H54 (cell line): Measurements from ENCODE around the gene TXNIP.
A peak's percentile ranks its signal among the peaks of the same experiment; 100 is the strongest.

ENCODE experiments used
- DNase-seq: peaks from one replicate; pipeline ENCODE4 v3.0.0; 2011; ENCODE audit warnings: low spot score, mixed read lengths; ENCODE audit not compliant: insufficient read length
- FAIRE-seq: peaks from 3 replicates; lab custom pipeline; 2011; peaks lifted over from hg19 to GRCh38; lab: Jason Lieb, UNC
- POLR2A ChIP-seq: IDR thresholded peaks from 2 replicates; pipeline ENCODE4 v1.6.1; 2011; ENCODE audit warnings: low read depth, mild to moderate bottlenecking, low read length

TXNIP gene

DNA sequence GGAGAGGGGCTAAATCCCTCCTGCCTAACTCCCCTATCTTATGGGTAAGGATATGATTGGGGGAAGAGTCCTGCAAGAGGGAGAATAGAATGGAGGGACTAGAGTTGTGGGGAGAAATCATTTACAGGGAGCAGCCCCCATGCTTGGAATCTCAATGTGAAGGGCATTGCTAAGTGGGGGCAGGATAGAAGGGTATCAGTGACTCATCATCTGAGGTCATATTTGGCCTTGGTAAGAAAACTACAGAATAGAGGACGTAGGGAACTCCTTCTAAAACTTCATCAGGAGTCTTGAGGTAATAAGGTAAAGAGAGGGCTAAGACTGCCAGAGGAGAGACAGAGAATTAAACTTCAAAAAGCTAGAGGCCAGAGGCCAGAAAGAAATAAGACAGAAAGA, 24.7 kb upstream of the TXNIP start:
- no peak for TF ChIP-seq POLR2A
- no peak for DNase-seq
- no peak for FAIRE-seq

DNA sequence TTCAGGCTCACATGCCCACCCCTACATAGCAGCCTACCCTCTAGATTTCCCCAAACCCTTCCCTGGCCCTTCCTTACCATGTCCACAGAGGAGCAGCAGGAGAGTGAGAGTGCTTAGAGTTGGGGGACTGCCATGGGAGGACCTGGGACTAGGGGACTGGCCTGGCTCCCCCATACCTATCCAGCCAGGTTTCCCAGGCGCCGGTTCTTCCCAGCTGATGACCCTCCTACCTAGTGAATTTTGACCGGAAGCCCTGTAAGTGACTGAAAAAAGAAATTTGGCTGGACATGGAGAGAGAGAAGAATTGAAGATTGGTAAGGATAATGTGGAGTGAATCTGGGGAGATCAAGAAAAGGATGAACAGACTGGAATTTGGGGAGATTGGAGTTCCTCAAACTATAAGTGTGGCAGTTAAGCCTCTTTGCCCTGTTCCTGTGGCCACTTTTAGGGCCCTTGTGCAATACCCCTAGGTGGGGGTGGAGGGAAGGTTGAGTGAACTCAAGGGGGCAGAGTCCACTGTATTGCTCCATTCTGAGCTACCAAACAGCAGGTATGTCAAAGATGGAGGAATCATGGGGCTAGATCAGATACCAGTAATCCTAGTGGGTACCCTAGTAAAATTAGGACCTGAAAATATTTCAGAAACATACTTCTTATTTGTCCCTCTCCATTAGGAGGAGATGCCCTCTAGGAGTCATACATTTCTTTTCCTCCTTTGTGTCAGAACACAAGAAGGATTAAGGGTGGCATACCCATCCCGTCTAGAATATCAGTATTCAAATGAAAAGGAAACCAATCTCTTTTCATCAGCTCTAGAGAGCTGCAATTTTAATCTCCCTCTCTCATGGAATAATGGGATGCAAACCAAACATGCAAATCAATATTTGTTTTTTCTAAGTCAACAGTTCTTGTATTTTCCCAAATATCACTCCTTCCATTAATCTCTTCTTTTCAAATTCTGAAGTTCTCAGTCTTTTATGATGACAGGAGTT, 24.0 kb upstream of the TXNIP start:
- TF ChIP-seq POLR2A = no peak
- FAIRE-seq = no peak
- DNase-seq = no peak

DNA sequence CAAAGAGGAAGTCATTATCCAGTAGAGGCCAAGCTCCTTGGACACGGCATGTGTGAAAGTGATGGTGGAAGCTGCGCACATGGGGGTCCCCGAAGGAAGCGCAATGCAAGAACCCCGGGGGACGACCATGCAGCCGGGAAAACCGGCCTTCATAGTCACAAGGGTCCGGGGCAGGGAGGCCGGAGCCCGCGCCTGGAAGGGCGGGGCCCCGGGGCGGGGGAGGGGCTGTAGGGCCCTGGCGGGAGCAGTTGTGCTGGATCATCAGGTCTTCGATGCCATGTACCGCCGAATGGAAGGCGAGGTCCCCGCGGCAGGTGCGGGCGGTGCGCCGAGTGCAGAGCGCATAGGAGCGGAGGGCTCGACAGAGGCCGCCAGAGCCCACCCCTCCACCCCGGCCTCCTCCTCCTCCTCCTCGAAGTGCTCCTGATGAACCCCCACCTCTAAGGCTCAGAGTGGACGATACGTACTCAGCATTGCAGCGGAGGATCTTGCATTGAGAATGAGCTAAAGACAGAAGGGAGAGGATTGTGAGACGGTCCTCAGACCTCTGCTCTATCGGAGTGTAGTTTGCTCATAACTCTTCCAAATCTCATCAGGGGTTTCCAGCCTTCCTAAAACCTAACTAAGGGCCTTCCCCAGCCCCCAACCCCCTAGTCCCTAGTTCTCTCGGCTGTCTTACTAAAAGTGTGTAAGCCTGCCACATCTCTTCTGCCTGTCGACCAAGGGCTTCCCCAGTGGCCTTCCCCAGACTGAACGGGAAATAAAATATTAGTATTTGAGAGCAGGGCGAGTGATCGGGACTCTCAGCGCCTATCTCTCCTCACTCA, 23.1 kb upstream of the TXNIP start:
- no peak for DNase-seq
- FAIRE-seq = no peak
- no peak for TF ChIP-seq POLR2A

DNA sequence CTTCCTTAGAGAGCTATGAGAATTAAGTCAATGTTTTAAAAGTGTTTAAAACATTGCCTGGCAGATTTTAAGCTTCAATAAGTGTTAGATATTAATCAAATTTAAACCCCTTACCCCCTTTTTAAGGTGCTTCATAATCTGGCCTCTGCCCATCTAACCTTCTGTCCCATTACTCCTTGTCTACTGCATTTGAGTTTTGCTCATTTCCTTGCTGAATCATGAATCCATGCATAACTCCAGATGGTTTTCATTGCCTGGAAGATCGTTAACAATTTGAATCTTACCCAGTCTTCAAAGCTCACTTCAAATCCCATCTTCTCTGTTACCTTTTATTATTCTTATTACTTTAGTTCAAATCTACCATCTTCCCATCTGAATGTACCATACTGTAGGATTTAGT, 20.5 kb upstream of the TXNIP start:
- TF ChIP-seq POLR2A = no peak
- FAIRE-seq (no peak), DNase-seq (no peak)

DNA sequence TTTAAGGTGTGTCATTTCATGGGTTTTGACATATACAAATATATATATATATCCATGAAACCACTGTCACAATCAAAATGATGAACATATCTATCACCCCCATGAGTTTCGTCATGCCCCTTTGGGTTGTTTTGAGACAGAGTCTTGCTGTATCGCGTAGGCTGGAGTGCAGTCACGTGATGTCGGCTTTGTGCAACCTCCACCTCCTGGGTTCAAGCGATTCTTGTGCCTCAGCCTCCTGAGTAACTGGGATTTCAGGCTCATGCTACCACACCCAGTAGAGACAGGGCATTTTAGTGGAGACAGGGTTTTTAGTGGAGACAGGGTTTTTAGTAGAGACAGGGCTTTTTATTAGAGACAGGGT, 17.2 kb upstream of the TXNIP start:
- TF ChIP-seq POLR2A = no peak
- DNase-seq = no peak
- no peak for FAIRE-seq

DNA sequence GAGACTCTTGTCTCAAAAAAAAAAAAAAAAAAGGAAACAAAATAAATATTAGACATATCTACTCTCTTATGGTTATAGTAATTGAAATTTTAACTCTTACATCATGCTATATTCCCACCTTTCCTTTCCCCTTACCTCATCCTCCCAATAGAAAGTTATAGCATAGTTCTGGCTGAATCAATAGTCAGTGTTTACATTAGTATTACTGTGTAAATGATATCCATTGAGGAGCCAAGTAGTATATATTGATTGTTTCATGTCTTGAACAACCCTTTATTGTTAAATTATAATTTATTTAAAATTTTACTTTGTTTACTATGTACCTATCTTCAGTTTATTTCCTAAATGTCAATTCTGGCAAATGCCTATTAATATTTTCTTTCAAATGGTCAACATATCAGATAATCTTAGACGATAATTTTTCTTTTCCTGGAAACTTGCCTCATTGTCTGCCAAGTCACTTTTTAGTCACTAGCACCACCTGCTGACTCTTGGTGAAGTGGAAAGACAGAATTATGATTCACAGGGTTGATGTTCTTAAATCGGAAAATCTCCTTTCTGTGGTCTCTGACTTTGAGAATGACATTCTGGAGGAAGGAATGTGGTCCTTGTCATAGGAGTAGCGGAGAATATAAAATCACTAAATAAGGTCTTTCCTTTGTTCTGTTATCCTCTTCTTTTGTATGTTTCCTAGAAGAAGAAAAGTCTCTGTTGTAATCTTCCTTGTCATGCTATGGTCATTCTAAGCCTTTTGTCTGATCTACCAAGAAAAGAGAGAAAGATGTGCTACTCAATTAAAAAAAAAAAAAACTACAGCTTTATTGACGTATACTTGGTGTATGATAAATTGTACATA, 16.6 kb upstream of the TXNIP start:
- peak; percentile 64 for DNase-seq
- no peak for TF ChIP-seq POLR2A
- FAIRE-seq = peak; percentile 72

DNA sequence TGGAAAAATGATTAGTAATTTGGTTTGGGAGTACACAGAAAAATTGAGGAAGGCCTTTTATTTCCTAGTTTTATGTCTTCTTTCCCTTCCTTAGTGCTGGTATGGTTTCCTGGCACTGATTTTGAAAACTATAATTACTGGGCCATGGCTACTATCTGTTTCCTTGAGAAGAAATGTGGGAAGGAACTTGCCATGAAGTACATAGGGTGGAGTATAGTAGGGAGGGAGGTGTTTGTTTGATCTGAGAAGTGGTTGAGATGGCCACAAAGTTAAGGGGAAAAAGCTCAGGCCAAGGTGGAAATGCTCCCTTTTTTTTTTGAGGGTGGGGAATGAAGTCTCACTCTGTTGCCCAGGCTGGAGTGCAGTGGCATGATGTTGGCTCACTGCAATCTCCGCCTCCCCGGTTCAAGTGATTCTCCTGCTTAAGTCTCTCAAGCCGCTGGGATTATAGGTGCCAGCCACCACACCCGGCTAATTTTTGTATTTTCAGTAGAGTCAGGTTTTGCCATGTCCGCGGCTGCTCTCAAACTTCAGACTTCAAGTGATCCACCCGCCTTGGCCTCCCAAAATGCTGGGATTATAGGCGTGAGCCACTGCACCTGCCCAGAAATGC, 13.9 kb upstream of the TXNIP start:
- DNase-seq (no peak), FAIRE-seq (no peak)
- TF ChIP-seq POLR2A = no peak

DNA sequence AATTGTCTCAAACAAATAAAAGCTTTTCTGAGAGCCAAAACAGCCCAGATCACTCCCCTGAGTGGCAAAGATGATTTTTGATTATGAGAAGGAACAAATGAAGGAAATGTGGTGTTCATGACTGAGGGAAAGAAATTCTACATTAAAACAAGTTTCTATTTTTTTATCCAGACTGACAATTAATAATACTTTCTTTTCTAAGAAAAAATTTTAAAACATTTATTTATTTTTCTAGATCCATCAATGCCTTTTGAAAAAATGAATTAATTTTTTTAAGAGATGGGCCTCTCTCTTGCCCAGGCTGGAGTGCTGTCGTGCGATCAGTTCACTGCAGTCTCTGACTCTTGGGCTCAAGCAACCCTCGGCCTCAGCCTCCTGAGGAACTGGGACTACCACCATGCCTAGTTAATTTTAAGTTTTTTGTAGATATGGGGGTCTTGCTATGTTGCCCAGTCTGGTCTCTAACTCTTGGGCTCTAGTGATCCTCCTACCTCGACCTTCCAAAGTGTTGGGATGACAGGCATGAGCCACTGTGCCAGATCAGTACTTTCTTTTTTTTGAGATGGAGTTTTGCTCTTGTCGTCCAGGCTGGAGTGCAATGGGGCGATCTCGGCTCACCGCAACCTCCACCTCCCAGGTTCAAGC, 11.2 kb upstream of the TXNIP start:
- DNase-seq (no peak), FAIRE-seq (no peak)
- no peak for TF ChIP-seq POLR2A

DNA sequence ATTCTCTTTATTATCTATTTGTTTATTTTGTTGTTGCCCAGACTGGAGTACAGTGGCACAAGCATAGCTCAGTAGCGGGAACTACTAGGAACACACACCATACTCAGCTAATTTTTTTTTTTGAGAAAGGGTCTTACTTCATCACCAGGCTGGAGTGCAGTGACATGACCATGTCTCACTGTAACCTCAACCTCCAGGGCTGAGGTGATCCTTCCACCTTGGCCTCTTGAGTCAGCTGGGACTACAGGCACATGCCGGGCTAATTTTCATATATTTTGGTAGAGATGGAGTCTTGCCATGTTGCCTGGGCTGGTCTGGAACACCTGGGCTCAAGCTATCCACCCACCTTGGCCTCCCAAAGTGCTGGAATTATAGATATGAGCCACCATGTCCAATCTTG, 5.3 kb upstream of the TXNIP start:
- no peak for FAIRE-seq
- TF ChIP-seq POLR2A = no peak

DNA sequence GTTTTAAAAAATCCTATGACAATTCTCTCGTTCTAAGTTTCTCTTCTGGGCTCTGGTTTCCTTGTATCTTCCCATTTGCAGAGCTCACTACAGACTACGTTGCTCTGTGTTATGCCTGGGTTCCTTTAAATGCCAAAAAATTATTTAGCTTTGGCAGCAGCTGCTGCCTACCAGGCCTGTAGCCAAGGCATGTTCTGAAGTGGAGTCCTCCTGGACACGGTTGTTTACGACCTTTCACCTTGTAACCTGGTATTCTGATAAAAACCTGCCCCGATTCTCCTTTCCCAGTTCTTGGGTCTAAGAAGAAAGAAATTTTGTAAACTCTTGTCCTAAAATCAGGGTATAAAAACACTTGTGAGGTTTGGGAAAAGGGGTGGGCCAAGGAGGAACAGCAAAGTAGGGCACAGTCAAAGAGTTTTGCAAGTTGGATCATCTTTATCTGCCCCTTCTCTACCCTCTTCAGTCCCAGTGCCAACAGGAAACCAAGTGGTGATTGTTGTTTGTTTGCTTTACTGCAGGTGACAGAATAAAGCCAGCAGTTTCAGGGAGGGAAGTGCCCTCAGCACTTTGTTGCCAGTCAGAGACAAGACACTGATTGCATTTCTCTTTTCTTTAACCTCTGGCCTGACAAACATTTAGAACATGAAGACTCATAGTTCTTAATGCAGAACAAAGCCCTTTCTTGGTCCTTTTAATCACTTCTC, 3.1 kb upstream of the TXNIP start:
- no peak for FAIRE-seq
- TF ChIP-seq POLR2A = no peak
- DNase-seq = no peak

More for the DNA sequence above, 5.3 kb upstream of the TXNIP start:
- DNase-seq = no peak

DNA sequence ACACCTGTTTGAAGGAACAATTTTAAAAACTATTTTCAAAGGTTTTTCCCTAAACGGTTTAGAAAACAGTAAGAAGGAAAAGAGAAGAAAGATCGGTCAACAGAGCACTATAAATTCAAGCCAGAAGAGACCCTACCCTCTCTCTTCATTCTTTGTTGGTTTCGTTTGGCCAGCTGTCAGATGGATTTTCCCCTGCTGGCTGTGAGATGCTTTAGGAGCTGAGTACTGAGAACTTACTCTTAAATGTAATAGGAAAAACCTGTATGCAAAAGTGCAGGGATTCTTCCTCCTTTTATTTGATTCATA, 1.3 kb upstream of the TXNIP start:
- DNase-seq (no peak), FAIRE-seq (no peak)
- TF ChIP-seq POLR2A = no peak

DNA sequence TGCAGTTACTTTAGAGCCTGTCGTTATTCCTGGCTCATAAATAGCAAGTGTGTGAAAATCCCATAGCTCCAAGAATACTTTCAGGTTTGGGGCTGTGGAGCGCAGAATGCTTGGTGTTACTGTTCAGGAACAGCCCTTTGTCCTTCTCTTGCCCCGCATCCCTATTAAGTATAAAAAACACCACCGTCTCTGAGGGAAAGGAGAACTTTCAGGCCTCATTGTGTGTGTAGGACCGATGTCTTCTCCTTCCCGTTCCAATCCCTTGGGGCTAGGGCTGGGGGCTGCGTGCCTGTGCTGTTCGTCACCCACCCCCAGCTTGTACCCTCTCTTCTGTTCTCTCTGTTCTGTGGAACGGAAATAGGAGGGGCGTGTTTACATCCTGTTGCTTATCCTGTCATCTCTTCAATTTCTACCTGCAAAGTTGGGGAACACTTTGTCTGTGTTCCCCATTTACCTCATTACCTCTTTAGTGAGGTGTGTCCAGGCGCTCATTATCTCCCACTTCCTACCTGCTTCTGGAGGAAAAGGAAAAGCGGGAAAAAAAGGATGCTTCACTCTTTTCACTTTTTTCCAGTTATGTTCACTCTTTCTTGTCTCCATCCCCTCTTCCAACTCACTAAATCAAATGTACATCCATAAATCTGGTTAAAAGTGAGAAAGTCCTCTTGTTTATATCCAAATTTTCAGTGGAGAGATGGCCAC, 788 bp upstream of the TXNIP start:
- DNase-seq = no peak
- TF ChIP-seq POLR2A = no peak
- FAIRE-seq = no peak
